GM18909 (cell line): Measurements from ENCODE around the gene RTBDN.
"Not testable (repeated sequence)": the region's sequence is repeated elsewhere in the genome, so short reads cannot be mapped to it uniquely, and the experiment has no call there.

Experiments
- ATAC-seq: cut with Tn5 transposase; IDR thresholded peaks from one replicate; pipeline ENCODE4 v1.9.1; 2021; ENCODE audit warnings: mild to moderate bottlenecking; ENCODE audit not compliant: unreplicated experiment, poor library complexity

Gene RTBDN

DNA sequence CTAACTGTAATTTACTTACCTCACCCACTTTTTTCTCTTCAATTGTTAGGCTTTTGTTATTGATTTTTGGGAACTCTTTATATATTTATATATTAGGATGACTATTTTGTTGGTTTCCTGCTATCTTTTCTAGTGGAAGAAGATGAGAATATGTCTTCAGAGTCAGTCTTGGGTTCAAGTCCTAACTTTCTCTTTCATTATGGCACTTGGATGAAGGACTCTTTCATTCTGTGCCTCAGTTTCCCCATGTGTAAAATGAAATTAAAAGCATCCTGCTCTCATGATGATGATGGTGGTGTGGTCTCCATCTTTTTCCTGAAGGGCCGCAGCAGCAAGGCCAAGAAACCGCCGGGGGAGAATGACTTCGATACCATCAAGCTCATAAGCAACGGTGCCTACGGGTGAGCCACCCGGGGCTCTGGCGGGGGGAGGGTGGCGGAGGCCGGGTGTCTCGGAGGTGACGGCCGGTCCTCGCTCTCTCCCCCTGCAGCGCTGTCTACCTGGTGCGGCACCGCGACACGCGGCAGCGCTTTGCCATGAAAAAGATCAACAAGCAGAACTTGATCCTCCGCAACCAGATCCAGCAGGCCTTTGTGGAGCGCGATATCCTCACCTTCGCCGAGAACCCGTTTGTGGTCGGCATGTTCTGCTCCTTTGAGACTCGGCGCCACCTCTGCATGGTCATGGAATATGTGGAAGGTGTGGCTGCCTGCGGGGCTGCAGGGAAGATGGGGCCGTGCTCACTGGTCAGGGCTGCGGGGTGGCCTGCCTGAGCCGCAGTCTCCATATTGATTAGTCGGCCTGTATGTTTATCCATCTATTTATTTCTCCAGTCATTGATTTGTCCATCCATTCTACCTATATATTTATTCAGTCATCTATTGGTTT, 23.9 kb upstream of the RTBDN start:
- ATAC-seq: no peak

GRCh38 chr19:12856653-12857052, 22.3 kb upstream of the RTBDN start:
- no peak for ATAC-seq

GRCh38 chr19:12847159-12848139, 13.1 kb upstream of the RTBDN start:
- peak; percentile 65 for ATAC-seq

DNA sequence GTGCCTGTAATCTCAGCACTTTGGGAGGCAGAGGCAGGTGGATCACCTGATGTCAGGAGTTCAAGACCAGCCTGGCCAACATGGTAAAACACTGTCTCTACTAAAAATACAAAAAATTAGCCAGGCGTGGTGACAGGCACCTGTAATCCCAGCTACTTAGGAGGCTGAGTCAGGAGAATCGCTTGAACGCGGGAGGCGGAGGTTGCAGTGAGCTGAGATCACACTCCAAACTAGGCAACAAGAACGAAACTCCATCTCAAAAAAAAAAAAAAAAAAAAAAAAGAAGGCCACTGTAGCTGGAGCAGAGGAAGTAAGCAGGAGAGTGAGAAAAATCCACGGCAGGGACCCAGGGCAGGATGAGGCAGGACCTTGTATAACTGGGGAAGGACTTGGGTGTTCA, 12.2 kb upstream of the RTBDN start:
- ATAC-seq: not testable (repeated sequence)

DNA sequence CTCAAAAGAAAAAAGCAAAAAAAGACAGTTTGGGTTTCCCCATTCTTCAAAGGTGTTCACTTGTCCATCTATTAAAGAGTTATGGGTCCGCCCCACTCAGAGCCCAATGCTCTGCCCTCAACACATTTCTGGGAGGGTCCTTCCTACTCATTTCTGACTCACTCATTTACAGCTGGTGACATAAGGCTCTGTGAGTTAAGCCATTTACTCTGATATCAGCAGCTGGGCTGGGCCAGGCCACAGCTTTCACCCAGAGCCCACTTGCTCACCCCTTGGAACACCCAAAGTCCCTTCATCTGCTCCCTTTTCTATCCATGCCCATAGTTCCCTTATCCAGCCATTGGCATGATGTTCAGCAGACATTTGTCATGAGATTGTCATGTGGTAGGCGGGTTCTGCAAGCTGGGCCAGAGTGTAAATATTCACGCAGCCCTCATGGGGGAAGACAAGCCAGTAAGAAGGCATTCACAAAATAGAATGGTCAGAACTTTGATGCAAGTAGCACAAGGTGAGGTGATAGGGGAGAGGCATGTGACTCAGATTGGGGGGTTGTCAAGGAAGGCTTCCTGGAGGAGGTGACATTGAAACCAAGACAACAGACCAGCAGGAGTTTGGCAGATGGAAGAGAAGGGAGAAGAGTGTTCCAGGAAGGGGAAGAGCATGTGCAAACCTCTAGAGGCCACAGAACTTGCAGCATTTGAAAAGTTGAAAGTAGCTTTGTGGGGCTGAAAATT, 9.8 kb upstream of the RTBDN start:
- ATAC-seq: no peak

DNA sequence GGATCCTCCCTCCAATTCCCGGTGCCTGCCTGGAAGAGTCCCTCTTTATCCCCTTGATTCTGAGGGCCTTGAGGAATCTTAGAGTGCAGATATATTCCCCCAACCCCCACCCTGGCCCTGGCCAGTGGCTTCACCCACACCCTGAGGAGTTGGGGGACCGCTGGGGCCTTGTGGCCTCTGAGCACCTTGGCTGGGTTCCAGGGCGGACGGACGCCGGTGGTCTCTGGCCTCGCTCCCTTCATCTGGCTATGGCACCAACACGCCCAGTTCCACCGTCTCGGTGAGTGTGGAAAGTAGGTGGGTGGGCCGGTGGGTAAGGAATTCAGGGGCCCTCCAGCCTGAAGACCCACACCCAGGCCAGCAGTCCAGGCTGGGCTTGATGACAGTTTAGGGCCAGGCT, 8.9 kb upstream of the RTBDN start:
- ATAC-seq: no peak

DNA sequence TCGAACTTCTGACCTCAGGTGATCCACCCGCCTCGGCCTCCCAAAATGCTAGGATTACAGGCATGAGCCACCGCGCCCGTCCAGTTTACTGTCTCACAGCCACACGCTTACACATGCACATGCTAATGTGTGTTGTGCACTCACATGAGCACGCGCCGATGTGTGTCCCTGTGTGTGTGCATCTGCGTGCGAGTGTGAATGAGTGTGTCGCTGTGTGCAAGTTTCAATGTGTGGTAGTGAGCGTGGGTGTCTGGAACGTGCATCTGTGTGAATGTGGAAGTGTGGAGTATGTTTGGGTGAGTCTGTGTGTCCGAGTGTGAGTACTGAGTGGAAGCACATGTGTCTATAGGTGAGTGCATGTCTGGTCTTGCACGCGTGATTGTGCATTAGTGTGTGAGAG, 8.1 kb upstream of the RTBDN start:
- no peak for ATAC-seq

DNA sequence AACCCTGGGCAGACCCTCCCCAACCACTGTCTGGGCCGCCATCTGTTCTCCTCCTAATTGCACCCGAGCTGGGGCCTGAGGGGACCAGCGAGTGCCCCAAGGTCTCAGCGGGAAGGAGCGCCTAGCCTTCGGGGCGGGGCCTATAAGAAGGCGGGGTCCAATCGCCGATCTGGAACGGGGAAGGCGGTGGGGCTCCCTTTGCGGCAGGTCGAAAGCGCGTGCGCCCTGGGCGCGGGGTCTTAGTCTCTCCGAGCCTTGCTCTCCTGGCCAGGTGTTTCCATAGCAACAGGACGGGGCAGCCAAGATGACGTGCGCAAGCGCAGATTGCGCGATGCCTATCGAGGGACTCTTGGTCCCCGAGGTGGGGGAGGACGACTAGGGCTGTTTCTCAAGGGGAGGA, 6.7 kb upstream of the RTBDN start:
- ATAC-seq: no peak

- ATAC-seq: no peak
Observed at GRCh38 chr19:12840091-12841079, 6.0 kb upstream of the RTBDN start.

GRCh38 chr19:12838886-12839756, 4.7 kb upstream of the RTBDN start:
- no peak for ATAC-seq

- ATAC-seq: no peak
Observed at GRCh38 chr19:12838182-12838885, 4.0 kb upstream of the RTBDN start, which contains the start of gene MAST1. MAST1 (plus strand) TSS chr19:12838515; CDS start chr19:12838573, 58 bp downstream.

DNA sequence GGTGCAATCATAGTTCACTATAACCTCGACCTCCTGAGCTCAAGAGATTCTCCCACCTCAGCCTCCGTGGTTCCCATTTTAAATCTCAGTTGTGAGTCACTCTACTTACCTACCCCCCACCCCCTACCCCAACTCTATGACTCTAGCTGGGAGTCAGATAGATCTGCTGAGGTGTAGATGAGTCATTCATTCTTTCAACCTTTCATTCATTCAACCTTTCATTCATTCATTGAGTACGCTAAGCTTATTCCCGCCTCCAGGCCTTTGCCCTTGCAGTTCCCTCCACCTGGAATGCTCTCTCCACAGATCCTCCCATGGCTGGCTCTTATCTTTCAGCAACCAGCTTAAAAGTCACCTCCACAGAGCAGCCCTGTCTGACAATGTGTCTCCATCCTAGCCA, 2.8 kb upstream of the RTBDN start:
- no peak for ATAC-seq

GRCh38 chr19:12836529-12836863, 2.1 kb upstream of the RTBDN start:
- ATAC-seq: no peak

DNA sequence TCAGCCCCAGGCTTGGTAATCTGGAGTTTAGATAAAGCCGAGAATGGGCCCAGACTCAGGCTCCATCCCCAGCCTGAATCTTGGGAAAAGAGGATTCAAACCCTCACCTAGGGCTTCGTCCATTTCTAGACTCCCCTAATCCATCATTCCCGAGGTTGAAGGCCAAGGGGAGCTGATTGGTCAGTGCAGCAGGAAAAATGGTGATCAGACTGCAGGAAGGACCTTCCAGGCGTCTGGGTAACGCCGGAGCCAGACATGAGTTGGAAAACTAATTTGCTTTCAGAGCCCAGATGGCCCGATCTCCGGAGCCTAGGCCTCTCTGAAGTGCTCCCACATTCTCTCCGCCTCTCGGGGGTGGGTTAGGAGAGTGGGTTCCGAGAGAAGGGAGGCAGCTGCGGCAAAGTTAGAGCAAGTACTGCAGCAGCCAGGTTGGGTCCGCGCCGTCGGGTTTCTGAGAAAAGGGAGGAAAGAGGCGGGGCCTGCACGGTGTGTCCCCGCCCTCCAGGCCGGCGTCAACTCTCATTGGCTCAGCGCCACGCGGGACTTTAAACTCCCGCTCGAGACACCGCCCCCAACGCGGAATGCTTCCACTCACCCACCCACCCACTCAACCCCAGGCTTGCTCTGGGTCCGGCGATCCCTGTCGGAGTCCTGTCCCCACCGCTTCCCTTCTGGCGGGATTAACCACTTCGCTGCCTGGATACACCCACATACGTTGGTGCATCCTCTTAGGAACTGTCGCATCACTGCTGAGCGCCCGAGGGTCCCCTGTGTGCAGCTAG, 788 bp upstream of the RTBDN start:
- no peak for ATAC-seq

GRCh38 chr19:12833738-12834565, 427 bp downstream of the RTBDN start:
- ATAC-seq: no peak

GRCh38 chr19:12833418-12833737, 1.0 kb downstream of the RTBDN start:
- no peak for ATAC-seq
